Measurements from ENCODE around the gene ODC1.
"Not testable (repeated sequence)": the region's sequence is repeated elsewhere in the genome, so short reads cannot be mapped to it uniquely, and the experiment has no call there.

ODC1 gene

GRCh38 chr2:10457846-10458598, 9.9 kb upstream of the ODC1 start:
- TF ChIP-seq PAX5 (IDR thresholded peaks at IDR 0.05; ENCODE audit: insufficient read depth, low read length, severe bottlenecking) (no peak), SPI1 (IDR thresholded peaks at IDR 0.05; ENCODE audit: low read depth, low read length) (no peak)
- DNase-seq (ENCODE audit: insufficient read length, low spot score) = no peak

GRCh38 chr2:10457195-10457594, 9.1 kb upstream of the ODC1 start:
- not testable (repeated sequence) for FAIRE-seq; DNase-seq (ENCODE audit: insufficient read length, low spot score)

More at GRCh38 chr2:10457846-10458598, 9.9 kb upstream of the ODC1 start:
- FAIRE-seq = no peak

GRCh38 chr2:10454505-10454904, 6.4 kb upstream of the ODC1 start:
- TF ChIP-seq SPI1 (IDR thresholded peaks at IDR 0.05; ENCODE audit: low read depth, low read length) (no peak), POLR2A (IDR thresholded peaks at IDR 0.05; ENCODE audit: low read depth, low read length) (no peak), TAF1 (IDR thresholded peaks at IDR 0.05; ENCODE audit: low read depth, low read length) (no peak), POLR2AphosphoS5 (IDR thresholded peaks at IDR 0.05; ENCODE audit: low read depth, low read length) (no peak), PAX5 (IDR thresholded peaks at IDR 0.05; ENCODE audit: insufficient read depth, low read length, severe bottlenecking) (no peak), POU2F2 (IDR thresholded peaks at IDR 0.05; ENCODE audit: low read depth, low read length) (no peak)
- FAIRE-seq (no peak), DNase-seq (ENCODE audit: insufficient read length, low spot score) (no peak)

- DNase-seq (ENCODE audit: insufficient read length, low spot score) (no peak), FAIRE-seq (no peak)
- TF ChIP-seq SPI1 (IDR thresholded peaks at IDR 0.05; ENCODE audit: low read depth, low read length) = no peak
- TF ChIP-seq POU2F2 (IDR thresholded peaks at IDR 0.05; ENCODE audit: low read depth, low read length) = no peak
- TF ChIP-seq TAF1 (IDR thresholded peaks at IDR 0.05; ENCODE audit: low read depth, low read length) = no peak
- no peak for TF ChIP-seq PAX5 (IDR thresholded peaks at IDR 0.05; ENCODE audit: insufficient read depth, low read length, severe bottlenecking)
- TF ChIP-seq POLR2A (IDR thresholded peaks at IDR 0.05; ENCODE audit: low read depth, low read length) = no peak
- TF ChIP-seq POLR2AphosphoS5 (IDR thresholded peaks at IDR 0.05; ENCODE audit: low read depth, low read length) = no peak
Measured at GRCh38 chr2:10453905-10454298, 5.8 kb upstream of the ODC1 start.

GRCh38 chr2:10452956-10453904, 5.1 kb upstream of the ODC1 start:
- TF ChIP-seq TAF1 (IDR thresholded peaks at IDR 0.05; ENCODE audit: low read depth, low read length) (no peak), POU2F2 (IDR thresholded peaks at IDR 0.05; ENCODE audit: low read depth, low read length) (no peak), PAX5 (IDR thresholded peaks at IDR 0.05; ENCODE audit: insufficient read depth, low read length, severe bottlenecking) (no peak), SPI1 (IDR thresholded peaks at IDR 0.05; ENCODE audit: low read depth, low read length) (no peak), POLR2AphosphoS5 (IDR thresholded peaks at IDR 0.05; ENCODE audit: low read depth, low read length) (no peak), POLR2A (IDR thresholded peaks at IDR 0.05; ENCODE audit: low read depth, low read length) (no peak)
- DNase-seq (ENCODE audit: insufficient read length, low spot score) (no peak), FAIRE-seq (no peak)

GRCh38 chr2:10452312-10452711, 4.2 kb upstream of the ODC1 start:
- FAIRE-seq = no peak
- DNase-seq (ENCODE audit: insufficient read length, low spot score) = no peak
- TF ChIP-seq POU2F2 (IDR thresholded peaks at IDR 0.05; ENCODE audit: low read depth, low read length) (no peak), POLR2A (IDR thresholded peaks at IDR 0.05; ENCODE audit: low read depth, low read length) (no peak), SPI1 (IDR thresholded peaks at IDR 0.05; ENCODE audit: low read depth, low read length) (no peak)

GRCh38 chr2:10451819-10452218, 3.7 kb upstream of the ODC1 start:
- no peak for TF ChIP-seq POU2F2 (IDR thresholded peaks at IDR 0.05; ENCODE audit: low read depth, low read length)
- TF ChIP-seq SPI1 (IDR thresholded peaks at IDR 0.05; ENCODE audit: low read depth, low read length) = no peak
- no peak for TF ChIP-seq PAX5 (IDR thresholded peaks at IDR 0.05; ENCODE audit: insufficient read depth, low read length, severe bottlenecking)
- TF ChIP-seq POLR2AphosphoS5 (IDR thresholded peaks at IDR 0.05; ENCODE audit: low read depth, low read length) = no peak
- TF ChIP-seq TAF1 (IDR thresholded peaks at IDR 0.05; ENCODE audit: low read depth, low read length) = no peak
- TF ChIP-seq POLR2A (IDR thresholded peaks at IDR 0.05; ENCODE audit: low read depth, low read length) = no peak
- no peak for FAIRE-seq
- DNase-seq (ENCODE audit: insufficient read length, low spot score) = no peak

GRCh38 chr2:10449838-10450691, 1.9 kb upstream of the ODC1 start:
- DNase-seq (ENCODE audit: insufficient read length, low spot score) (no peak), FAIRE-seq (no peak)
- TF ChIP-seq TAF1 (IDR thresholded peaks at IDR 0.05; ENCODE audit: low read depth, low read length) = no peak
- TF ChIP-seq SPI1 (IDR thresholded peaks at IDR 0.05; ENCODE audit: low read depth, low read length) = no peak
- no peak for TF ChIP-seq PAX5 (IDR thresholded peaks at IDR 0.05; ENCODE audit: insufficient read depth, low read length, severe bottlenecking)
- TF ChIP-seq POLR2A (IDR thresholded peaks at IDR 0.05; ENCODE audit: low read depth, low read length) = no peak
- no peak for TF ChIP-seq POU2F2 (IDR thresholded peaks at IDR 0.05; ENCODE audit: low read depth, low read length)
- TF ChIP-seq POLR2AphosphoS5 (IDR thresholded peaks at IDR 0.05; ENCODE audit: low read depth, low read length) = no peak

- FAIRE-seq = no peak
- DNase-seq (ENCODE audit: insufficient read length, low spot score) = no peak
- TF ChIP-seq TAF1 (IDR thresholded peaks at IDR 0.05; ENCODE audit: low read depth, low read length) = no peak
- TF ChIP-seq SPI1 (IDR thresholded peaks at IDR 0.05; ENCODE audit: low read depth, low read length) = no peak
Measured at GRCh38 chr2:10449486-10449831, 1.3 kb upstream of the ODC1 start.
